Activated CD4-positive, alpha-beta T cell treated with anti-CD3 and anti-CD28 coated beads, Interleukin-2, amount 10 ng/mL, durations not matched to agents 24 days and 14 days (primary cell): ENCODE data around the gene CRY2. TPM values are rescaled to one million over a fixed set of nuclear protein-coding genes. Genes with fewer than 3 reads are reported as not detected.
"Not testable (repeated sequence)": the region's sequence is repeated elsewhere in the genome, so short reads cannot be mapped to it uniquely, and the experiment has no call there.

ENCODE experiments used
- DNase-seq: peaks from one replicate; pipeline ENCODE4 v3.0.0; 2022
- H3K27ac Mint-ChIP-seq: one replicate; pipeline ENCODE4 v1.8.0; 2022; ENCODE audit warnings: mild to moderate bottlenecking, mixed read lengths
- H3K27me3 Mint-ChIP-seq: one replicate; pipeline ENCODE4 v1.8.0; 2022; ENCODE audit warnings: mixed read lengths
- H3K36me3 Mint-ChIP-seq: one replicate; pipeline ENCODE4 v1.8.0; 2022; ENCODE audit warnings: low read depth, mild to moderate bottlenecking, mixed read lengths
- H3K4me1 Mint-ChIP-seq: one replicate; pipeline ENCODE4 v1.8.0; 2021; ENCODE audit warnings: mixed read lengths
- H3K4me3 Mint-ChIP-seq: one replicate; pipeline ENCODE4 v1.8.0; 2022; ENCODE audit warnings: mild to moderate bottlenecking, moderate library complexity, mixed read lengths
- H3K9me3 Mint-ChIP-seq: one replicate; pipeline ENCODE4 v1.8.0; 2021; ENCODE audit warnings: mixed read lengths
- intact Hi-C: fragments of 100-400 bp; cut with micrococcal nuclease; formaldehyde crosslinking; loops from one replicate; pipeline ENCODE4 v1.15.1; 2023
- total RNA-seq: library from RNA; stranded (reverse); gene quantifications from 2 replicates; pipeline ENCODE4 v1.2.3, GENCODE V29; 2022

Gene CRY2
- total RNA-seq, 1 donor from 2014 or later, result 22.5 TPM

- no peak for DNase-seq
- H3K4me3 Mint-ChIP-seq, result no peak overlapping the region
- H3K27ac Mint-ChIP-seq, result no peak overlapping the region
- no peaks in the 10 kb centered on the region for H3K9me3 Mint-ChIP-seq
- H3K4me1 Mint-ChIP-seq, result no peaks in the 10 kb centered on the region
- no peaks in the 10 kb centered on the region for H3K36me3 Mint-ChIP-seq
- intact Hi-C loops, result no loop called here
- peaks cover 4% of the 10 kb centered on the region for H3K27me3 Mint-ChIP-seq
Measured at GRCh38 chr11:45820211-45820857, 26.9 kb upstream of the CRY2 start.

DNA sequence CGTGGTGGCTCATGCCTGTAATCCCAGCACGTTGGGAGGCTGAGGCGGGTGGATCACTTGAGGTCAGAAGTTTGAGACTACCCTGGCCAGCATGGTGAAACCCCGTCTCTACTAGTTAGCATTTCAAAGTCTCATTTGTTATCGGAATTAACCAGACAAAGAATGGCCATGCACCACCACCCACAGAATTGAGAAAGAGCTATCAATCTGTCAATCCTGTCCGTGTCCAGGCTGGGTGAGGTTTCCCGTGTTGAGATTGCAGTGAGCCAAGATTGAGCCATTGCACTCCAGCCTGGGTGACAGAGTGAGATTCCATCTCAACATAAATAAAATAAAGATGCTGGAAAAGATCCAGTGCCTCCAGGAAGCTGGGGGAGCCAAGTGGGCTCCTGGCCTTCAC is 20.8 kb upstream of the CRY2 start:
- H3K4me3 Mint-ChIP-seq, intact Hi-C loops, H3K9me3 Mint-ChIP-seq, H3K27ac Mint-ChIP-seq, DNase-seq, H3K36me3 Mint-ChIP-seq, H3K4me1 Mint-ChIP-seq: not testable (repeated sequence)
- H3K27me3 Mint-ChIP-seq, result peaks cover 22% of the 10 kb centered on the region

- H3K4me3 Mint-ChIP-seq, result no peak overlapping the region
- H3K27me3 Mint-ChIP-seq, result peaks cover 22% of the 10 kb centered on the region
- no peak overlapping the region for H3K27ac Mint-ChIP-seq
- H3K9me3 Mint-ChIP-seq, result no peaks in the 10 kb centered on the region
- no peak for DNase-seq
- H3K4me1 Mint-ChIP-seq, result peaks cover 4% of the 10 kb centered on the region
- intact Hi-C loops, result no loop called here
- no peaks in the 10 kb centered on the region for H3K36me3 Mint-ChIP-seq
Measured at GRCh38 chr11:45827123-45827522, 20.2 kb upstream of the CRY2 start.

DNA sequence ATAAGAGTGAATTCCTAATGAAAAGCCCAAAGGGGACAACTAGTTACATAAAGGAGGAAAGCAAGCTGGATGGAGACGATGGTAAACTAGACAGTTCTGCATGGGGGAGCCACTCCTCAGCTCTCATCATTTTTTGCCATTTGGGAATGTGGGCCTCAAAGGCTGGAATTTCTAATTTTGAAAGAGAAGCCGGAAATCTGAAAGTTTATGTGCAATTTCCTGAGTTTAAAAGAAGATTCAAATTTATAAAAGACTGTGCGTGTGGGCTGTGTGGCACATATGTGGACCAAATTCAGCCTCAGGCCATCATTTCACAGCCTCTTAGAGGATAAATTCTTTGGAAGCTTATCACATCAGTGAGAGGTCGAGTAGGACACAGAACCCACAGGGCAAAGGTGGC is 18.3 kb upstream of the CRY2 start:
- H3K4me1 Mint-ChIP-seq, result peaks cover 13% of the 10 kb centered on the region
- no peak overlapping the region for H3K27ac Mint-ChIP-seq
- intact Hi-C loops, result no loop called here
- peaks cover 22% of the 10 kb centered on the region for H3K27me3 Mint-ChIP-seq
- no peaks in the 10 kb centered on the region for H3K36me3 Mint-ChIP-seq
- H3K9me3 Mint-ChIP-seq, result no peaks in the 10 kb centered on the region
- no peak overlapping the region for H3K4me3 Mint-ChIP-seq
- DNase-seq, result no peak

- intact Hi-C loops, result no loop called here
- no peaks in the 10 kb centered on the region for H3K36me3 Mint-ChIP-seq
- H3K27ac Mint-ChIP-seq, result no peak overlapping the region
- no peaks in the 10 kb centered on the region for H3K9me3 Mint-ChIP-seq
- peaks cover 17% of the 10 kb centered on the region for H3K27me3 Mint-ChIP-seq
- peaks cover 20% of the 10 kb centered on the region for H3K4me1 Mint-ChIP-seq
- no peak overlapping the region for H3K4me3 Mint-ChIP-seq
- DNase-seq, result no peak
Measured at GRCh38 chr11:45830596-45830995, 16.7 kb upstream of the CRY2 start.

DNA sequence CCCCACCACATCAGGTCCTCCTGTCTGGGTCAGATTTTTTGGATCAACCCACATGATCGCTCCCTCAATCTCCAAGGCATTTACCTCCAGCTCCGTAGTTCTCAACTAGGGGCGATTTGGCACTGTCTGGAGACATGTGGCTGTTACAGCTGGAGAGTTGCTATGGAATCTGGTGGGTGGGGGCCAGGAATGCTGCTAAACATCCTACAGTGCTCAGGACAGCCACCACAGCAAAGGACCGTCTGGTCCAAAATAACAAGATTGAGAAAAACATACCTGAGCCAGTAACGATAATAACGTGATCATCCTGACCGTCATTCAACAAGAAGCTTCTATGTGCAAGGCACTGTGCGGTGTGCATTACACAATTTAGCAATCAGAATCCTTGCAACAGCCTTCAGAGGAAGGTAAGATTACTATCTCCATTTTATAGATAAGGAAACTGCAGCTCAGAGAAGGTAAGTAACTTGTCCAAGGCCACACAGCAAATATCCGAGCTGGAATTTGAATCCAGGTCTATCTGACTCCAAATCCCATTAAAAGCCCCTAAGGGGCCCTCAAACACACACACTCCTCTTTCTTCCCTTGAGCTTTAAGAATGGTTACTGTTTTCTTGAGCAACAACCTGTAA is 14.3 kb upstream of the CRY2 start:
- no peak for DNase-seq
- Mint-ChIP-seq H3K27me3 (peaks cover 11% of the 10 kb centered on the region), H3K27ac (no peak overlapping the region), H3K4me1 (peaks cover 23% of the 10 kb centered on the region), H3K9me3 (peaks cover 4% of the 10 kb centered on the region), H3K36me3 (no peaks in the 10 kb centered on the region), H3K4me3 (no peak overlapping the region)
- intact Hi-C loops, result no loop called here

GRCh38 chr11:45833761-45834160 is 13.5 kb upstream of the CRY2 start:
- H3K4me3 Mint-ChIP-seq, result peak overlapping the region; percentile 77
- H3K9me3 Mint-ChIP-seq, result peaks cover 4% of the 10 kb centered on the region
- H3K4me1 Mint-ChIP-seq, result peaks cover 23% of the 10 kb centered on the region
- no peaks in the 10 kb centered on the region for H3K36me3 Mint-ChIP-seq
- peaks cover 13% of the 10 kb centered on the region for H3K27me3 Mint-ChIP-seq
- peak overlapping the region; percentile 90 for H3K27ac Mint-ChIP-seq
- intact Hi-C loops, result no loop called here
- DNase-seq, result peak; percentile 62

- Mint-ChIP-seq H3K27ac (peak overlapping the region; percentile 90), H3K27me3 (peaks cover 13% of the 10 kb centered on the region), H3K4me1 (peaks cover 23% of the 10 kb centered on the region), H3K36me3 (no peaks in the 10 kb centered on the region), H3K9me3 (peaks cover 4% of the 10 kb centered on the region), H3K4me3 (peak overlapping the region; percentile 77)
- intact Hi-C loops, result no loop called here
- DNase-seq, result peak; percentile 87
Measured at GRCh38 chr11:45834298-45834756, 12.9 kb upstream of the CRY2 start.

DNA sequence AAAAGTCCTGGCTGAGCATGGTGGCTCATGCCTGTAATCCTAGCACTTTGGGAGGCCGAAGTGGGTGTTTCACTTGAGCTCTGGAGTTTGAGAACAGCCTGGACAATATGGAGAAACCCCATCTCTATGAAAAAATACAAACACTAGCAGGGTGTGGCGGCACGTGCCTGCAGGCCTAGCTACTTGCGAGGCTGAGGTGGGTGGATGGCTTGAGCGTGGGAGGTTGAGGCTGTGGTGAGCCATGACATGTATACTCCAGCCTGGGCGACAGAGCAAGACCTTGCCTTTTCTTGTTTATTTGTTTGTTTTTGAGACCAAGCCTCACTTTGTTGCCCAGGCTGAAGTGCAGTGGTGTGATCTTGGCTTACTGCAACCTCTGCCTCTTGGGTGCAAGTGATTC is 8.1 kb upstream of the CRY2 start:
- no peak for DNase-seq
- H3K4me1 Mint-ChIP-seq, result peaks cover 22% of the 10 kb centered on the region
- no peak overlapping the region for H3K27ac Mint-ChIP-seq
- intact Hi-C loops, result no loop called here
- no peak overlapping the region for H3K4me3 Mint-ChIP-seq
- peaks cover 4% of the 10 kb centered on the region for H3K9me3 Mint-ChIP-seq
- H3K36me3 Mint-ChIP-seq, result no peaks in the 10 kb centered on the region
- peaks cover 21% of the 10 kb centered on the region for H3K27me3 Mint-ChIP-seq

DNA sequence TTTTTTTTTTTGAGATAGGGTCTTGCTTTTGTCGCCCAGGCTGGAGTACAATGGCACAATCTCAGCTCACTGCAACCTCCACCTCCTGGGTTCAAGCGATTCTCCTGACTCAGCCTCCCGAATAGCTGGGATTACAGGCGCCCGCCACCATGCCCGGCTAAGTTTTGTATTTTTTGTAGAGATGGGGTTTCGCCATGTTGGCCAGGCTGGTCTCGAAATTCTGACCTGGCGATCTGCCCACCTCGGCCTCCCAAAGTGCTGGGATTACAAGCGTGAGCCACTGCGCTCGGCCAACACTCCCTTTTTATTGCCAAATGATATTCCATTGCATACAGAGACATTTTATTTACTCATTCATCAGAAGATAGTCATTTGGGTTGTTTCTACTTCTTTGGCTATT is 7.0 kb upstream of the CRY2 start:
- H3K4me3 Mint-ChIP-seq, DNase-seq, H3K27ac Mint-ChIP-seq, H3K9me3 Mint-ChIP-seq, H3K36me3 Mint-ChIP-seq: not testable (repeated sequence)
- intact Hi-C loops, result loop anchor here (10.0 kb wide), 1 partner anchor 505 kb away; the partner anchor contains the start of gene DGKZ
- Mint-ChIP-seq H3K27me3 (peaks cover 21% of the 10 kb centered on the region), H3K4me1 (peaks cover 17% of the 10 kb centered on the region)

DNA sequence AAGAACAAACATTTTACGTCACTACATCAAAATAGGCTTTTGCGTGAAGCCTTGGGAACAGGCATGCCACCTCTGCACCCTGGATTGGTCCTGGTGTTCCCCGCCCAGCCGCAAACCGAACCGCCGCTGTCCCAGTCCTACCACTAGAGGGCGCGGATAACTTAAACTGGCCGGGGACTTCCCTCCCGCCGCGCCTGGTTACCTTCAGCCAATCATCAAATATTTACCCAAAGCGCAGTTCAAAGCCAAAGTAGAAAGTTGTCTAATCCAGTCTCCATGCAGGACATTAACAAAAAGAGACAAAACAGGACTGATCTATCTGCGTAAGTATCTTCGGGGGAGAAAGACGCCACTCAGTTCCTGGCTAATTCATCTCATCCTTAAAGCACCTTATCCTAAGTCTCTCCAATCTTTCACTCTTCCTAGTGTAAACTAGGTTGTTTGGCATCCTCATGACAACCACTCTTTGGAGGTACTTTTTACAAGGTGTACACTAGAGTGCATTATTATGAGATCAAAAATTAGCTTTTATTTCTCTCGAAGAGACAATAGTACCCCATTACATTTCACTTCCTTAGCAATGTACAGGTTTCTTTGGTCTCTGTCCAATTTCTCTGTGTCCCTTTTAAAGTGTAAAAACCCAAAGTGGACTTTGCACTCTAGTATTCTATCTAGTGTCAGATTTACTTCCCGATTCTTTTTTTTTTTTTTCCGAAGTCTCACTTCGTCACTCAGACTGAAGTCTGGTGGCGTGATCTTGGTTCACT is 3.9 kb upstream of the CRY2 start:
- peak; percentile 97 for DNase-seq
- intact Hi-C loops, result loop anchor here (1.0 to 10.0 kb wide), 3 partner anchors 75 to 501 kb away; partner anchors contain the start of gene DGKZ
- H3K4me3 Mint-ChIP-seq, result peak overlapping the region; percentile 22
- H3K36me3 Mint-ChIP-seq, result no peaks in the 10 kb centered on the region
- peak overlapping the region; percentile 68 for H3K27ac Mint-ChIP-seq
- no peaks in the 10 kb centered on the region for H3K9me3 Mint-ChIP-seq
- H3K27me3 Mint-ChIP-seq, result peaks cover 15% of the 10 kb centered on the region
- H3K4me1 Mint-ChIP-seq, result peaks cover 27% of the 10 kb centered on the region

- no peak overlapping the region for H3K27ac Mint-ChIP-seq
- DNase-seq, result no peak
- peaks cover 37% of the 10 kb centered on the region for H3K4me1 Mint-ChIP-seq
- peaks cover 15% of the 10 kb centered on the region for H3K27me3 Mint-ChIP-seq
- intact Hi-C loops, result loop anchor here (5.0 to 10.0 kb wide), 3 partner anchors 42 to 1278 kb away; partner anchors contain the start of genes CD82, DGKZ and MAPK8IP1
- no peak overlapping the region for H3K4me3 Mint-ChIP-seq
- no peaks in the 10 kb centered on the region for H3K36me3 Mint-ChIP-seq
- no peaks in the 10 kb centered on the region for H3K9me3 Mint-ChIP-seq
Measured at GRCh38 chr11:45844822-45845578, 2.3 kb upstream of the CRY2 start.

- Mint-ChIP-seq H3K9me3 (no peaks in the 10 kb centered on the region), H3K4me3 (peak overlapping the region; percentile 85), H3K27me3 (peaks cover 11% of the 10 kb centered on the region), H3K36me3 (peaks cover 4% of the 10 kb centered on the region), H3K4me1 (peaks cover 41% of the 10 kb centered on the region), H3K27ac (peak overlapping the region; percentile 90)
- no peak for DNase-seq
- intact Hi-C loops, result loop anchor here (2.0 to 10.0 kb wide), 4 partner anchors 41 to 1279 kb away; partner anchors contain the start of genes CD82, DGKZ, MAPK8IP1 and PHF21A
Measured at GRCh38 chr11:45846174-45846675, 1.1 kb upstream of the CRY2 start.
